HG03045 (cell line): ENCODE data around the gene CASK.
"Not testable (repeated sequence)": the region's sequence is repeated elsewhere in the genome, so short reads cannot be mapped to it uniquely, and the experiment has no call there.

Experiments used
- ATAC-seq: cut with Tn5 transposase; IDR thresholded peaks from one replicate; pipeline ENCODE4 v1.9.1; 2021; ENCODE audit warnings: mild to moderate bottlenecking, moderate library complexity; ENCODE audit not compliant: unreplicated experiment

The CASK gene

DNA sequence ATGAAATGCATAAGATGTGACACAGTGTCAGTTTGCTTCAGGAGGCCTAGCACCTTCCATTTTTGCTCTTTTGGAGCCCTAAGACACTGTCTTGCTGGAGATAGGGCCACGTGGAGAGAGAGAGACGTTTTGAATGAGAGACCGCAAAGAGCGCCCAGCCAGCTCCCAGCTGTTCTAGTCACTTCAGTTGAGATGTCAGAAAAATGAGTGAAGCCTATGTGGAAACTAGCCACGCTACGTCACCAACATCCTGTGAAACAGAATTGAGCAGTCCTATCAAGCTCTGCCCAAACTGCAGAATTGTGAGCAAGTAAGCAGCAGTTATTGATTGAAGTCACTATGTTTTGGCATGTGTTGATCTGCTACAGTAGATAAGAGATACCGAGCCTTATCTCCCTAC lies 186.3 kb downstream of the CASK start:
- no peak for ATAC-seq

- no peak for ATAC-seq
Observed at GRCh38 chrX:41734530-41734929, 188.8 kb downstream of the CASK start.

DNA sequence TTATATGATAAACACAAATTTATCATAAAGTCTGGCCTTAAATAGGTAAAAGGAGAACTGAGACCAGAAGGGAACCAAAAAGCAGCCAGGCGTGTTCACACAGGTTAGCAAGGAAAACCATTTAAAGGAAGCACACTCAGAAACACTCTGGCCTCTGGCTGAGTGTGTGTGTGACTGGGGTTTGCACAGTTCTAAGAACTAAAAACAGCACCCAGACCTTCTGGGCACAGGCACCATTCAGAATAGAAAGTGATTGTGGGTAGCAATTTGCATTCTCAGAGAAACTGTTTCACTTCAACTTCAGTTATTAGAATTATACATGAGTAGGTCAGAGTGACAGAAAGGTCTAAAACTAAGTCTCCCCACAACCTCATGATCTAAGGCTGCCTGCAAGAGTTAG lies 189.4 kb downstream of the CASK start:
- peak; percentile 97 for ATAC-seq

GRCh38 chrX:41732260-41732659 lies 191.1 kb downstream of the CASK start:
- ATAC-seq, result no peak

GRCh38 chrX:41730081-41730480 lies 193.3 kb downstream of the CASK start:
- no peak for ATAC-seq

- ATAC-seq, result no peak
Observed at GRCh38 chrX:41728125-41728524, 195.2 kb downstream of the CASK start.

DNA sequence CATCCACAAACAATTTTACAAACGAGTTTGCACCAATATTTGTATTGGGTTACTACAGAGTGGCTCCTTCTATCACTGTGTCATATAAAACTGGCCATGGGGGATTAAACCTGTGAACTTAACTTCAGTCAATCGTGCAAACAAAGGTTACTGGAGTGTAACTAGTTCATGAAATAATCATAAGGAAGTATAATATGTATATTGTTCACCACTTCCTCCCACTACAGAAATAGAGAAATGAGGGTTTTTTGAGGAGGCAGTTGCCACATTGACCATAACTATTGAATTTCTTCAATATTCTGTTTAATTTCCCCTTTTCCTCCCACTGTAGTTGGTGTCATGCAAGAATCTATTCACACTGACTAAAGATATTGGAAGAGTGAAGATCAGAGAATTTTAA lies 199.5 kb downstream of the CASK start, which contains the start of gene GPR82:
TSS of gene GPR82 (plus strand) at position 356 of the 400 bp plus-strand sequence. CDS start 2,846 bp downstream, outside the sequence.
- no peak for ATAC-seq

- no peak for ATAC-seq
Observed at GRCh38 chrX:41722816-41723618, 200.3 kb downstream of the CASK start.

DNA sequence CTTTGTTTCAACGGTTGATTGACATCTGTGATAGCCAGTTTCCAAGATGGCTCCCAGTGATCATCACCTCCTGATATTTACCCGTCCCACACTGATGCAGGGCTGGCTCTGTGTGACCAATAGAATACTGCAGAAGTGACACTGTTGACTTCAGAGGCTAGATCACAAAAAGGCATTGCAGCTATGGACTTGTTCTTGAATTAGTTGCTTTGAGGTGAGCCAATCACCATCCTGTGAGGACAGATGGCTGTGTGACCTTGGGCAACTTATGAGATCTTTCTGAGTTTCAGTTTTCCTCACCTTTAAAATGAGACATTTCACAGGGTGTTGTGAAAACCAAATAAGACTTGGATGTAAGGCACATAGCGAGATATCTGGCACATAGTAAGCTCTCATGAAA lies 201.1 kb downstream of the CASK start:
- ATAC-seq, result no peak

DNA sequence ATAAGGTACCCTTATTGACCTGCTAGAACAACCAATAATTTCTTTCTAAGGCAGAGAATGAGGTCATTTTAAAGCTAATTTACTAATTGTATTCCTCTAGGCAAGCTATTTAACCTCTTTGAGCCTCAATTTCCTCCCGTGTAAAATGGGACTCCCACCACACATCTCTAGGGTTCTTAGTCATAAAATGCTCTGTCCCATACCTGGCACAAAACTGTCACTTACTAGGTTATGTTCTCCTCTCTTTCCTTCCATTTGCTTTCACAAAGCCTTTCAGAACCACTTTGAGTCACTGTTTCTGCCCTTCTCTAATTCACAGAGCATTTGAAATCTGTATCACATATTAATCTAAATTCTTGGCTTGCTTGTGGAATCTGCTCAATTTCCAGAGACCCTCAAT lies 201.8 kb downstream of the CASK start:
- ATAC-seq, result no peak

- ATAC-seq, result peak; percentile 61
Observed at GRCh38 chrX:41720125-41720779, 203.1 kb downstream of the CASK start.

DNA sequence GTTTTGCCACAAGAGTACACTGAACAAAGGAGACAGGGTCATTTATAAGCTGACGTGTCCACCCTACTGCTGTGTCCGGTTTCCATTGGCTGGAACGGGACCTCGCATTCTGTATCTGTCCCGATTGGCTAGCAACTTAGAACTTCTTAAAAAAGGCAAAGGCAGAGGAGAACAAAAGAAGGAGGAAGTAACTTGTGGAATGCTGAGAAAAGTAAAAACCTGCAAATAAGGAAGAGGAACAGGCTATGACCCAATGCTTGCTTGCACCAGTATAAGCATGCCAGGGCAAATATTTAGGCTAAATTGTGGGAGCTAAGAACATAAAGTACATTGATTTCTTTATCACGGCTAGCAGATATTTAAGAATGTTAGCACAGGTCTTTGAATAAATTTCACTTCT lies 203.7 kb downstream of the CASK start:
- not testable (repeated sequence) for ATAC-seq

DNA sequence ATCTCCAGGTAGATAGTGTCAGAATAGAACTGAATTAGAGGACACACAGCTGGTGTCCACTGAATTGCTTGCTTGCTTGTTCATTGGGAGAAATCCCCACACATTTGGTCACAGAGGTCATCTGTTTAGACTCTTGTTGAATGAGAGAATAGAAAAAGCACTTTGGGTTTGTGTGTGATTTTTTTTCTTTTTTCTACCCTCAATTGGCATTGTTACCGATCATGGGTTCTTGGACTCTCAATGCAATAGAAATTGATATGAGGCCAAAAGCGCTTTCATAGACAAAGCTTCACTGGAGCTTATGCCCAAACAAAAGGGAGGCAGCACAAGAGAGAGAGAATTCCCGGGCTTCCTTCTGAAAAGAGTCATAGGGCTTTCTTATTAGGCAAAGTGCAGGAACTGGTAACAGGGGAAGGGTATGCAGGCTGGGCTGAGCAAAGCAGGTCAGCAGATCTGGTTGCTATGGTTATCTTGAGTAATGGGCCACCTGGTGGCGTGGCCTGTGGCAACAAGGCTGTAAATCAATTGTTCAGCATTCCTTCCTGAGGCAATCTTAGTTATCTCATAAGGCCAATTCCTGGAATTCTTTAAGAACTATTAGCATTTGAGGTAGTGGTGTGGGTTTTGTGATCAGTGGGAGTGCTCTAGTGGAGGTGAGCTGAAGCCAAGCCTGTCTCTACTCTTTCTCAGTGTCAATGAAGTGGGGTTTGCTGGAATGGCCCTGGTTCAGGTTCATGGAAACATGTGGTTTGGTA lies 204.7 kb downstream of the CASK start:
- no peak for ATAC-seq

- ATAC-seq, result no peak
Observed at GRCh38 chrX:41716767-41717473, 206.4 kb downstream of the CASK start.

DNA sequence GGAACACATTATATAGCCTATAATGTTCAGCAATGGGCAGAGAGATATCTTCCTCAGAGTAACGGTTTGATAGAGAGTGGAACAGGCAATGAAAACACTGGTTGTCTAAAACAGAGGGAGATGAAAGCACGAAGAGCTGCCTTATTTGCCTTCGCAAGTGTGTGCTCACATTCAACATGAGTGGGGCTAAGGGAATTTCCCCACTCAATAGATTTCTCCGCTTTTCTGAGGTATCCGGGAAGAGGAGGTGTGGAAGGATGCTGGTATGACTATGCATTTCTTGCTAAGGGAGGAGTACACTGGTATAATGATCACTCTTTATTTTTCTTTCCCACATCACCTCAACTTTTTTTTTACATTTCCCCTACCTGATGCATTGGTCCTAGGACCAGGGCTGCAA lies 207.1 kb downstream of the CASK start:
- no peak for ATAC-seq

DNA sequence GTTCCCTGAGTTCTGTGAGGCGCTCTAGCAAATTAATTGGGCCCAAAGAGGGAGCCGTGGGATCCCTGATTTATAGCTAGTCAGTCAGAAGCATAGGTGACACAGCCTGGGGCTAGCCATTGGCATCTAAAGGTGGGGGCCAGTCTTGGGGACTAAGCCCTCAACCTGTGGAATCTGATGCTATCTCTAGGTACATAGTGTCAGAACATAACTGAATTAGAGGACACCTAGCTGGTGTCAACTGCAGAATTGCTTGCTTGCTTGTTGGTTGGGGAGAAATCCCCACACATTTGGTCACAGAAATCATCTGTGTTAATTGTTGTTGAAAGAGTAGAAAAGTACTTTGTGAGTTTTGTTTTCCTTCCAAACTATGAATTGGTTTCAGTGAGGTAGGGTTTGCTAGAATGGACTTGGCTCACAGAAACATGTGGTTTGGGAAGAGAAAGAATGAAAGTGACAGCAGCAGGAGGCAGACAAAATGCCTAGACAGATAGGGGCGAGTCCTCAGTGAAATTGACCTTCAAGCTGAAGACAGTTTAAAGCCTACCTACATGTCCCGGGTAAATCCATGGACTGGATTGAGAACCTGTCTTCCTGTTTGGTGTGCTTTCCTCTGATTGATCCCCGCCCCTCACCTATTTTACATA lies 212.2 kb downstream of the CASK start:
- no peak for ATAC-seq

- ATAC-seq, result no peak
Observed at GRCh38 chrX:41708486-41708885, 214.9 kb downstream of the CASK start.

DNA sequence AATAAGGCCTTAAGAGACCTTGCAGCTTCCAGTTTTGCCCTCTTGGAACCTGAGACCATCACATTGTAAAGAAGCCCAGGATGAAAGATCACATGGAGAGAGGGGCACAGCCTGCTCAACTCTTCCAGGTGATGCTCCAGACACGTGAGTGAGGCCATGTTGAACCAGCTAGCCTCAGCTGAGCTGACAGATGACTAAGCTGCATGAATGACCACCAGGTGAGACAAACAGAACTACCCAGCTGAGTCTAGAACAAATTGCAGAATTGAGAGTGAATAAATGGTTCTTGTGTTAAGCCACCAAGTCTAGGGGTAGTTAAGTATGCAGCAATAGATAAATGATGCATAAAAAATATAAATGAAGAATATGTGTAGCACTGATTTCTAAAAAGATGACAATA lies 216.1 kb downstream of the CASK start:
- ATAC-seq, result no peak

DNA sequence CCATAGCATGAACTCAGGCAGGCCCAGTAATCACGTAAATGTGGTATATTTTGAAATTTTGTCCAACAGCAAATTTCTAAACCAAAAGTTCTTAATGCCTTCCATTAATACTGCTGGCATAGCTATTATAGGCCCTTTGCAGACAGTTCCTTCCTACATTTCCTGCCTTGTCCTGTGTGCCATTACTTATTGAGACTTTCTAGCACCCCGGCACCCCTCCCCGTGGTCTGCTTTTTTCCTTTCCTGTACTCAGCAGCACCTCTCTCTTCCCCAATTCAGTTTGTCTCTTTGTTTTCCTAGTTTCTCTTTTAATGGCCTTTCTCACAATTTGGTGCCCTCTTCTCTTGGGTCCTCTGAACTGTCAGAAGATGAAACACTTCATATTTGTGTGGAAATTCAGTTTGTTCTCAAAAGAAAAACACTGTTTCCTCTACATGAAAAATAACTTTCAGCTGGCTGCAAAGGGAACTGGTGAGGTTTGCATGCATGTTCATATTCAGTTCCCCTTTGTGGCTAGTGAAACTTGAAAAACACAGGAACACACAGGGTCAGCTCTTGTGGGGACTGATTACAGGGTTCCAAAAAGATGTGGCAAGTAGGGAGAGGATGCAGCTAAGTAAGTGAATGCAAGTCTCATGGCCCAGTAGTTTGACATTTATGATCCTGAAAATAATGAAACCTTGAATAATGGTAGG lies 217.5 kb downstream of the CASK start:
- peak; percentile 69 for ATAC-seq

DNA sequence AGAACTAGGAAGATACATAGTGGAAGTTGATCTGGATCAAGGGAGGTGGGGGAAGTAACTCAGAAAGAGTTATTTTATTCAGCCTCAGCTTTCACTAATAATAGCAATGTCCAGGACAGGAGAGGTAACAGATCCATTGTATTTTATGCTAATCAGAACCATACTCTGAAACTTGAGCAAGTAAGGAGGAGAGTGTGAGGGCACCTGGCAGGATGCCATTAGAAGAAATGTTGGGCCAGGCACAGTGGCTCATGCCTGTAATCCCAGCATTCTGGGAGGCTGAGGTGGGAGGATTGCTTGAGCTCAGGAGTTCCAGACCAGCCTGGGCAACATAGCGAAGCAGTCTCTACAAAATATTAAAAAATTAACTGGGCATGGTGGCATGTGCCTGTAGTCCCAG lies 218.3 kb downstream of the CASK start:
- no peak for ATAC-seq
